ENCODE results near the gene OR2T27.

DNA sequence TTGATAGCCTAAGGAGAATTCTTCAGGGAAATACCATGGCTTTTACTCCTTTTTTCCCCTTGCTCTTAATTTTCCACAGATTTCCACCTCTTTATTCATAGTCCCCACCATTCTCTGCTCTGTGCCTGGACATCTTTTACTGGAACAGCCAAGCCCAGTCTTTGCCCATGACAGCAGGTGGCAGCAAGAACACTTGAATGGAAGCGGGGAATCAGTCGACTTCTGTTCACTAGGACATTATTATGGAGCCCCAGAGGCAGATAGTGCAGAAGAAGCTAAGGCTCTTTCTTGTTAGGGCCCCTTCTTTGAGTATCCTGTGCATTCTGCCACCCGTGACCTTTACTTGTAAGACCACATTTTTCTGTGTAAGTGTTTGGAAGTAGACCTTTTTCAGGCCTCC, 40.9 kb upstream of the OR2T27 start:
- TF ChIP-seq EZH2 (IDR thresholded peaks at IDR 0.05; ENCODE audit: insufficient read depth, poor library complexity, severe bottlenecking) (no peak), EZH2phosphoT487 (IDR thresholded peaks at IDR 0.05; ENCODE audit: insufficient read depth, low read depth) (no peak)
